ENCODE data around the gene ULK2.
"Not testable (repeated sequence)": the region's sequence is repeated elsewhere in the genome, so short reads cannot be mapped to it uniquely, and the experiment has no call there.

ULK2 gene

GRCh38 chr17:19865021-19865420 is 2.7 kb downstream of the ULK2 start:
- DNase-seq (ENCODE audit: low spot score) = no peak

DNA sequence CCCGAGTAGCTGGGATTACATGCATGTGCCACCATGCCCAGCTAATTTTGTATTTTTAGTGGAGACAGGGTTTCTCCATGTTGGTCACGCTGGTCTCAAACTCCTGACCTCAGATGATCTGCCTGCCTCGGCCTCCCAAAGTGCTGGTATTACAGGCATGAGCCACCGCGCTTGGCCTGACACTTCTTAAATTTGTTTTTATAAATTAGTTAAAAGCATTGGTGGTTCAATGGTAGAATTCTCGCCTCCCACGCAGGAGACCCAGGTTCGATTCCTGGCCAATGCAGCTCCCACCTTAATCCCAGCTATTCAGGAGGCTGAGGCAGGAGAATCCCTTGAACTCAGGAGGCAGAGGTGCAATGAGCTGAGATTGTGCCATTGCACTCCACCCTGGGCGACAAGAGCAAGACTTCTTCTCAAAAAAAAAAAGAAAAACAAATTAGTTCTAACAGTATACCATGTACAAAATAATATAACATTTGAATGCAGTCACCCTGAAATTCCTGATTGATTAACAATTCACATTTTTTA is 7.0 kb downstream of the ULK2 start:
- not testable (repeated sequence) for DNase-seq (ENCODE audit: low spot score)

GRCh38 chr17:19857640-19858039 is 10.1 kb downstream of the ULK2 start:
- no peak for DNase-seq (ENCODE audit: low spot score)

GRCh38 chr17:19833914-19834313 is 33.8 kb downstream of the ULK2 start:
- no peak for DNase-seq (ENCODE audit: low spot score)

- no peak for DNase-seq (ENCODE audit: low spot score)
These were observed 37.7 kb downstream of the ULK2 start for GRCh38 chr17:19830061-19830460.

GRCh38 chr17:19812407-19812806 is 55.3 kb downstream of the ULK2 start:
- DNase-seq (ENCODE audit: low spot score) = peak; percentile 83

GRCh38 chr17:19805006-19805405 is 62.7 kb downstream of the ULK2 start:
- DNase-seq (ENCODE audit: low spot score) = no peak

DNA sequence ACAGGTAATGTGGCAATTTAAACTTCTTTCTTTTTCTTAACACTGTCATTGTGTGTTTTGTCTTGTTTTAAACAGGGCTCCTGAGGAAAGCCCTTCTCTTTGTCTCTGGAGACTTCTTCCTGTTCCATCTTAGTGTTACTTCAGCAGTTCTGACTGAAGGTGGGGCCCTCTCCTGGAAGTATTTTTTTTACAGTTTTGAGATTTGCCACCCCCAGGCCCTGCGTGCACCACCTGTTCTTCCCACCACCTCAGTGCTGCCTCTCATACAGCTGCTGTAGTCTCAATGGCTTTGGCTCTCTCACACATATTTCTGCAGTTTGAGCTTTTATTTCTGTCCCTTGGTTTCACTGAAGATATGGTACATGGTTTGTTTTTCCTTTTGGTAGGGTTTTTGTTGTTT is 67.2 kb downstream of the ULK2 start:
- no peak for DNase-seq (ENCODE audit: low spot score)

GRCh38 chr17:19799796-19800195 is 67.9 kb downstream of the ULK2 start:
- DNase-seq (ENCODE audit: low spot score) = no peak

GRCh38 chr17:19796457-19796856 is 71.3 kb downstream of the ULK2 start:
- DNase-seq (ENCODE audit: low spot score) = no peak

DNA sequence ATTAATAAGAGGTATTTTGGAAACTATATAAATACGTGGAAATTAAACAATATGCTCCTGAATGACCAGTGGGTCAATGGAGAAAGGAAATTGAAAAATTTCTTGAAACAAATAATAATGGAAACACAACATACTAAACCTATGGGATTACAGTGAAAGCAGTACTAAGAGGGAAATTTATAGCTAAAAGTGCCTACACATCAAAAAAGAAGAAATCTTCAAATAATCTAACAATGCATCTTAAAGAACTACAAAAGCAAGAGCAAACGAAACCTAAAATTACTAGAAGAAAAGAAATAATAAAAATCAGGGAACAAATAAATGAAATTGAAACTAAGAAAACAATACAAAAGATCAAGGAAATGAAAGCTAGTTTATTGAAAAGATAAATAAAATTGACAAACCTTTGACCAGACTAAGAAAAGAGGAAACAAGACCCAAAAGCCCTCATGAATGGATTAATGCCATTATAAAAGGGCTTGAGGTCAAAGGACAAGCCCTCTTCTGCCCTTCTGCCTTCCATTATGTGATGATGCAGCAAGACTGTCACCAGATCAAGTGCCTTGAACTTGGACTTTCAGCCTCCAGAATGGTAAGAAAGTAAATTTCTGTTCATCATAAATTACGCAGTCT is 75.7 kb downstream of the ULK2 start:
- no peak for DNase-seq (ENCODE audit: low spot score)

DNA sequence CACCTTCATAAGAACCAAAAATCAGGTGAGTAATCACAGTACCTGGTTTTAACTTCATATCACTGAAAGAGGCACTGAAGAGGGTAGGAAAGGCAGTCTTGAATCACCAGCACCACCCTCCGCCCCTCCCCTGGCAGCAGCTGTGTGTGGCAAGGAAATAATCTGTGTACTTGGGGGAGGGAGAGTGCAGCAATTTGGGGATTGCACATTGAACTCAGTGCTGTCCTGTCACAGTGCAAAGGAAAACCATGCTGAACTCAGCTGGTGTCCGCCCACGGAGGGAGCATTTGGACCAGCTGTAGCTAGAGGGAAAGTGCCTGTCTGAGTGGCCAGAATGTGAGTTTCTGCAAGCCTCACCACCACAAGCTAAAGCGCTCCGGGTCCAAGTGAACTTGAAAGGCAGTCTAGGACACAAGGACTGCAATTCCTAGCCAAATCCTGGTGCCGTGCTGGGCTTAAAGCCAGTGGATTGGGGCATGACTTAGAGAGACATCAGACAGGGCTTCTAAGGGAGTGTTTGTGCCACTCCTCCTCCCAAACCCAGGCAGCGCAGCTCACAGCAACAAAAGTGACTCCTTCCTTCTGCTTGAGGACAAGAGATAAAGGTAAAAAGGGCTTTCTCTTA is 79.9 kb downstream of the ULK2 start:
- peak; percentile 50 for DNase-seq (ENCODE audit: low spot score)

- no peak for DNase-seq (ENCODE audit: low spot score)
These were observed 81.9 kb downstream of the ULK2 start for GRCh38 chr17:19785854-19786253.

DNA sequence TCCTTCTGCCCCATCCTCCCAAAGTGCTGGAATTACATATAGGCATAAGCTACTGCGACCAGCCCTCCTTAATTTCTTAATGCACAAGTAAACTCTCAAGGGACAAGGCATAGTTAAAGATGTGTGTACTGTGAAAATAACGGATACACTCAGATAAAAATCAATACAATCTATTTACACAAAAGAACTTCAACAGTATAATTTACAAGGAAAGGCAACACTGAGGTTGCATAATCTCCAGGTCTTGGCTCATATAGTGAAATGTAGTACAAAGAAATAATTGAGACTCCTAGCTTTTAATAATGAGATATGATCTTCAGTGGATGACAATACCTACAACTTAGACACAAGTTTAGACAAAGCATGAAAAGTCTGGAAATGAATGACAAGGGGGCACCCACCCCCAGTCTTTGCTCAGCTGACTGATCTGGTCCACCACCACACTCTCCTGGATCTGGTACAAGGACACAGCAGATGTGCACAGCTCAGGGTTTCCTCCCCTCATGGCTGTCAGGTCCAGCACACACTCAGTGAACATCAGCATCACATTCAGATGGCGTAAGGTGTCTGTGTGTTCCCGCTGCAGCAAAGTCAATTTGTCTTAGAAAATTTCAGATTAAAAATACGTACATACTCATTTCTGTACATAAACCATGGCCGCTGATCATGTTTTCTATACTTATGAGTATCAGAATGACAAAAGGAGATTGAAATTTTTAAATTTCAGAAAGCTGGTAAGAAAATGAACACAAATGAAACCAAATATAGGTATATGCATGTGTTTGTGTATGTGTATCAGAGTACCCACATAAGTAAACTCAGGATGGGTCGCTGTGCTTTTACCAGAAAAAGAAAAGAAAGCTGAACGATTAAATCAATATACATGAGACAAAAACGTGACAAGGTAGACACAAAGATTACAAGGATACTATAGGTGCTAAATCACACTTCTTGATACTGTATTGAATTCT is 86.0 kb downstream of the ULK2 start:
- DNase-seq (ENCODE audit: low spot score) = no peak

DNA sequence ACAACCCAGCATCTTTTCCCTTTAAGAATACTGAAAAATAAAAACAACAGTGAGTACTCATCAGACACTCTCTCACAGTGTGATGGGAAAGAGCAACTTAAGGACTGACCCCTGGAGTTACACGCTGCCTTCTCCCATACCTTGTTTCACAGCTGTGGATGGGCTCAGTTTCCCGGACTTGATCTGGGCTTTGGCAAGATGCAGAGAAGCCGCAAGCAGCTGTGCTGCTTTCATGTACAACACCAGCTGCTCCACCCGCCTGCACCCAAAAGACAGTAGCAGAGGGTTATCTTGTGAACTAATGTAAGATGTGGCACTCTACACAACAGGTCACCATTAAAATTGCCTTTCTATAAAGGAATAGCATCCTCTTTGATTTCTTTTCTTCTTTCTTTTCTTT is 86.9 kb downstream of the ULK2 start:
- DNase-seq (ENCODE audit: low spot score) = no peak

DNA sequence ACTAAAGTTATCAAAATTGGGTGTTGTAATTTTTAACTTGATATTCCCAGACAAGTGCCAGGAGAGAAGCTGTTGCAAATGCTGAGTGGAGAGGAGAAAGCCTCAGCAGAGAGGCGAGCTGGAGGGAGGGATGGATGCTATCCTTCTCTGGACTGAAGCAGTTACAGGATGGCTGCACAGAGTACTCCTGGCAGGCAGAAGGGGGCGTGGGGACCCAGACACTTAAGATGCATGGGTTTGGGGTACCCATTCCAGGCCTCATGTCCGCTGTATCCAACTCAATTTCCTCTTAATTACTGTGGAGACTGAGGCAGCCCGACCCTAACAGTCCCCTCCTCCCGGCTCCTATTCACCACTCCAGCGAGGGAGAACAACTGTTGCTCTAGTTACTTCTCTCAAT is 94.2 kb downstream of the ULK2 start:
- no peak for DNase-seq (ENCODE audit: low spot score)

GRCh38 chr17:19771971-19772630 is 95.6 kb downstream of the ULK2 start:
- DNase-seq (ENCODE audit: low spot score) = no peak

DNA sequence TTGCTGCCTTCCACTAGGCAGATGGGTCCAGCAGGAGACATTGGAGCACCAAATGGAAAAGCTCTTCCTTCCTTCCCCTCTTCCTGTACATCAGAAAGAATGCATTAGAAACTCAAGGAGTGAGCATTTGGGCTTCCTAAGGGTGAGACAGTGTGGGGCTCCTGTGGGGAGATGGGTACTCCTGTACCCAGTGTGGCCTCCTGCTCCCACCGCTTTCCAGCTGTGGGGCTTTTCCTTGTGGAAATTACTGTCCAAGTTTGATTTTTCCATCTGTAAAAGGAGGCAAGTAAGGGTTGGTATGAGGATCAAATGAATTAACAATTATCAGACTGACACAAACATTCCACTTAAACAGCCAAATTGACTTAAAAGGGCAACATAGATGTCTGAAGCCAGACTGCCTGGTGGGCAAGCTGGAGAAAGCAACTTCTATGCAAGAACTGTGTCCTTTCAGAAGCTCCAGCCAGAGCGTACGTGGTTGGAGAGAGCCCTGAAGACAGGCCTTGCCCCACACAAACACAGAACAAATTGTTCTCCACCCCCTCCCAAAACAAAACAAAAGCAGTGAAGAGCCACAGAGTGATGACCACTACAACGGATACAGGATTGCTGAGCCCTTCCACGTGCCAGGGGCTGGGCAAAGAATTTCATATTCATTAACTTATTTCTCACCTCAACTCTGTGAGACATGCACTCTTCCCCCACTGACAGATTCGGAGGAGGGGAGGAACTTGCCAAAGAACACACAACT is 96.6 kb downstream of the ULK2 start:
- no peak for DNase-seq (ENCODE audit: low spot score)

GRCh38 chr17:19769946-19770652 is 97.6 kb downstream of the ULK2 start:
- no peak for DNase-seq (ENCODE audit: low spot score)

DNA sequence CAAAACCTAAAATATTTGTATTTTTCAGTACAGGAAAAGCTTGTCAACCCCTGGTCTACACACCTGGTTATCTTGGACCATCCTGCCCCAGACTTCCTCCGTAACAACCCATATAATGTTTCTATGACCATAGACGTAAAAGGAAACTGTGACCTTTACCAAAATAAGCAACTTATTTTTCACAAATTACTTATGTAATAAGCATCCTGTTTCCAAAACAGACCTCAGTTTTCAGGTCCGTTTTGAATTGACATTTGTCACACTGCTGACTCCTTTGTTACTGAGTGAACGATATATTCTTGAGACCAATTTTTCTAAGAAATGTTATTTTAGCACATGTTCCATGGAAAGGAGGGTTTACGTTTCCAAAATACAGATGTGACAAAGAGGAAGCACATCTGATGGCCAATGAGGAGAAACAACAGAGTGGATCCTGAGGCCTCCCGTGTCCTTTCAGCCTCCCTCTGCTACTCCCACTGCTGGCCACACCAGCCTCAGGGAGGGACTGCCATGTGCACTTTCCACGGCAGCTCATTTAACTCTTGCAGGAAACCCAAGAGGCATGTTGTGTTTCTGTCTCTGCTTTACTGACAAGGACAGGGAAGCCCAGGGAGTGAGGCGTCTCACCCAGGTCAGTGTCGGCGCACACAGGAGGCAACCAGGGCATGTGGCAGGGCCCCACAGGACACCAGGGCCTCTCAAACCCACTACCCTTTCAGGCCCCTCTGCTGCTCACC is 99.5 kb downstream of the ULK2 start:
- DNase-seq (ENCODE audit: low spot score) = no peak
